B cell (primary cell): ENCODE data around the gene SAMD4B.

Source experiments
- CTCF ChIP-seq: fragments of 200-600 bp; IDR thresholded peaks from one replicate; pipeline ENCODE4 v1.8.0; 2022; ENCODE audit warnings: antibody characterized with exemption, mild to moderate bottlenecking
- EZH2 ChIP-seq: IDR thresholded peaks from 2 replicates; pipeline ENCODE4 v1.6.1; 2012; ENCODE audit warnings: borderline replicate concordance, low read depth, mild to moderate bottlenecking, moderate library complexity, low read length; ENCODE audit not compliant: insufficient read depth, poor library complexity, severe bottlenecking

- TF ChIP-seq CTCF, result no peak
- no peak for TF ChIP-seq EZH2
These were observed 24.7 kb upstream of the SAMD4B start for GRCh38 chr19:39317476-39317875.
